ENCODE data around the gene RDH5.
"Not testable (repeated sequence)": the region's sequence is repeated elsewhere in the genome, so short reads cannot be mapped to it uniquely, and the experiment has no call there.

RDH5 gene

DNA sequence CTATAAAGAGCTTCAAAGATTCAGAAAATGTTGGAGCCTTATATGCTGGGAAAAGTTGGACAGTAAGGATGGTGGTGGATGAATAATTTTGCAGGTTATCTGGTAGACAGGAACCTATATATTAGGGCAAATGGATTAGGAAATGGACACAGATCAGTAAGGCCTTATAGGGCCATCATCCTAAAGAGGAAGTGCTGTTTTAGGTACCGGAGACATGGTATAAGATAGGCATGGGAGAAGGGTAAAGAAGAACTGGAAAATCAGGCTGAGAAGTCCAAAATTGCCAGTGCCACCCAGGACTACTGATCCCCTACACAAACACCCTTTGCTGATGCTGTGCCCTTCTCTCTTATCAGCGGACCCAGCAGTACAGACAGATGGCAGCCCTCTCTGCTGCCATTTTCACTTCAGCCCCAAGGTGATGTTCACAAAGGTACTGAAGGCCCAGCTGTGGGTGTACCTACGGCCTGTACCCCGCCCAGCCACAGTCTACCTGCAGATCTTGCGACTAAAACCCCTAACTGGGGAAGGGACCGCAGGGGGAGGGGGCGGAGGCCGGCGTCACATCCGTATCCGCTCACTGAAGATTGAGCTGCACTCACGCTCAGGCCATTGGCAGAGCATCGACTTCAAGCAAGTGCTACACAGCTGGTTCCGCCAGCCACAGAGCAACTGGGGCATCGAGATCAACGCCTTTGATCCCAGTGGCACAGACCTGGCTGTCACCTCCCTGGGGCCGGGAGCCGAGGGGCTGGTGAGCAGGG lies 28.2 kb downstream of the RDH5 start:
- no peak for DNase-seq

DNA sequence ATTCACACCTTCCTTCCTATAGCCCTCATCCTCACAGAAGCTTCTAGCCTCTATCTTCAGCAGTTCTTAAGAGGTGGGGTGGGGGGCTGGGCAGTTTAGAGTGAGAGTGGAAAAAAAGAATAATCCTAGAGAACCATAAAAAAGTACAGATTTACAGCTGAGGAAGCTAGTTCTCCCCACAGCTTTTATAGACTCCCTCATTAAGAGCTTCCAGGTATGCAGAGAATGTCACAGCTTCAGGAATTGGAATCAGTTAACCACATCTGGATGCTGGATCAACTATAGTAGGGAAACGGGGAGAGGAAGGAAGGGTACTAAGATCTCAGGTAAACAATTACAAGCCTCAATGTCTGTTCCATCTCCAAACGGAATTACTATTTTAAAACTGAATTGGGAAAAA lies 35.1 kb downstream of the RDH5 start:
- no peak for DNase-seq

DNA sequence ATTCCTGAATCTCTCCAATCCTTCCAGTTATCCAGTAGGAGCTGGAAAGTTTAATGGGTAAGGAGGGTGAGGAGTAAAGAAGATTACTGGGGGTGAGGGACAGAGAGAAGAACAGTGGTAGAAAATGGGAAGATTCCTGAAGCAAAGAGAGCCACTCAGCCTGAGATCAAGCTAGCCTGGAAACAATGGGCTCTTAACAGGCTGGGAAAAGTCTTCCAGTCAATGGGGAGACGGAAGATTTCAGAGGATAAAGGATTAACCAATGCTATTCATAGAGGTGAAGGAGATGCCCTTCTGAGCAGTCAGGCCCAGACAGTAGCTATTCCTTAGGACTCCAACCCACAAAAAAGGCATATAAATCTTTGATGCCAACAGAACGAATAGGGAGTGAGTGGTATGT lies 37.5 kb downstream of the RDH5 start:
- DNase-seq, result no peak

DNA sequence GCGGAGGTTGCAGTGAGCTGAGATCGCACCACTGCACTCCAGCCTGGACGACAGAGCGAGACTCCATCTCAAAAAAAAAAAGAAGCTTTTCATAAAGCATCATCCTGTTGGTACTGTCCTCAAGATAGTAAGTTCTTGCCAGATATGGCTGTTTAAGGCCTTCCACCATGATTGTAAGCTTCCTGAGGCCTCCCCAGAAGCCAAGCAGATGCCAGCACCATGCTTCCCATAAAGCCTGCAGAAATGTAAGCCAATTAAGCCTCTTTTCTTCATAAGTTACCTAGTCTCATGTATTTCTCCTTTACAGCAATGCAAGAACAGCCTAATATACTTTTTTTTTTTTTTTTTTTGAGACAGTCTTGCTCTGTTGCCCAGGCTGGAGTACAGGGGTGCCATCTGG lies 38.4 kb downstream of the RDH5 start:
- not testable (repeated sequence) for DNase-seq

DNA sequence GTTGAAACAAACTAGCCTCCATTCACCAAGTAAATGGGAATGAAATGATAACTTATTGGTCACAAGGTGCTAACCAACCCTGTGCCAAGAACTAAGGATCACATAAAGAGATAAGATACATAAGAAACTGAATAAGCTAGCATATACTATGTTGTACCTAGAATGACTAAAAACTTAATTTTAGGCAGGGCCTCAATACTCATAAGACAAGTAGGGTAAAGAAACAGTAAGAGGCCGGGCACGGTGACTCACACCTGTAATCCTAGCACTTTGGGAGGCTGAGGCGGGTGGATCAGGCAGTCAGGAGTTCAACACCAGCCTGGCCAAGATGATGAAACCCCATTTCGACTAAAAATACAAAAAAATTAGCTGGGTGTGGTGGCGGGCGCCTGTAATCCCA lies 40.5 kb downstream of the RDH5 start:
- no peak for DNase-seq

DNA sequence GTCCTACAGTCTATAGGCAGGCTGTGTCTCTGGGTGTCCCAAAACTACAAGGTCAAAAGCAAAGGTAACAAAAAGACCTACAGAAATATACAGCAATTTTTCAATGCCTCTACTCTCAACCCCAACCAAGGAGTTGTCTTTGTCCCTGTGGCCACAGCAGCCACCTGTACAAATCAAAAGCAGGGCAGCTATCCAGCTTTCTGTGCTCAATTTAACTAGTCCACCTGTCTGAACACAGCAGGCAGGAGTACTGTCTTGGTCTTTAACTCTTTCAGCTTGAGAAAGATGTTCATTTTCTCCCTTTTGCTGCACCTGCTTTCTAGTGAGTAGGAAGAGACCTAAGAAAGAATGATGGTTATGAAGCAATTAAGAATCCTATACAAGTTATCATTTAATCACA lies 42.5 kb downstream of the RDH5 start:
- no peak for DNase-seq

DNA sequence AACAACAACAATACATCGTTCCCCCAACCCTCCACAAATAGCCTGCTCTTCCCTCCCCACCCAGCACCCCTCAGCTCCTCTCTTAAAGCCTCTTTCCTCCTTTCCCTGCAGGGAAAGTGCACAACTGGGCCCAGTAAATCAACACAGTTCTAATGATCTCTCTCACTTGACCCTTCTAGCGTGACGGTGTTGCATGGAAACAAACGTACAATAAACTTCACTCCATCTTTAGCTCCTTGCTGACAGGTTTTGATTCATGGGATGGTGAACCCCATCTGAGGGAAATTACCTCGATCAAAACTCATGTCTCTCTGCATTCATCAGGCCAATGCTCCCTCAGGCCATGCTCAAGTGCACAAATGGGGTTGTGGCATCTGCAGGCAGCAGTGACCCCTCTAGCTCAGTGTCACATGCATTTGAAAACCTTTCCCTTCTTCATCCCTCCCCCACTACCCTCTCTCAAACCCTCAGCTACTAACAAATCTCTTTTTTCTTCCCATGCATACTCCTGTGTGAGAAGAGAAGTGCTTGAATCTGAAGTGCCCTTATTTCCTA lies 45.6 kb downstream of the RDH5 start:
- DNase-seq, result no peak

DNA sequence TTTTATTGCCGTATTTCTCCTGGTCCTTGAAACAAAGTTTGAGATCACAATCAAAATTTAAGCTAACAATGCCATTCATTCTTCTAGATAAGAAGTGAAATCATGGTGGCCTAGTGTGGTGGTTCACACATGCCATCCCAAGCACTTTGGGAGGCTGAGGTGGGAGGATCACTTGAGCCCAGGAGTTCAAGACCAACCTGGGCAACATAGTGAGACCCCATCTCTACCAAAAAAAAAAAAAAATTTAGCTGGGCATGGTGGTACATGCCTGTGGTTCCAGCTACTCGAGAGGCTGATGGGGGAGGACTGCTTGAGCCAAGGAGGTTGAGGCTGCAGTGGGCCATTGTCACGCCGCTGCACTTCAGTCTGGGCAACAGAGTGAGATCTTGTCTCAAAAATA lies 47.0 kb downstream of the RDH5 start:
- no peak for DNase-seq

DNA sequence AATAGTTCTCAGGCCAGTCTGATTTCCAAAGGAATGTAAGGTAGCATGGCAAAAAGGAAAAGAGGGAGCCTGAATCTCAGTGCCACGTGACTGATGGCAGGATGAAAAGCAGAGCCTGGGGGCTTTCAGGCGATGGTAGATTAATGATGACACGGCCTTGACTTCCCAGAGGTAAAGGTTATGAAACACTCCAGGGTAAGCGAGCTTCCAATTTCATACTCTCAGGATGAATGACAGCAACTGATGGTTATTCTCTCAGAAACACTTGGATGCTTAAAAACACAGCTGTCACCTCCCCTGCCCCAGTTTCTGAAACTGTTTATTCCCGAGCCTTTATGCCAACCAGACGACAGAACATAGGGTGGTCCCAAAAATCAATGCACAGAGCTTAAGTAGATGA lies 51.5 kb downstream of the RDH5 start:
- DNase-seq, result no peak

Data from fibroblast of skin of right quadriceps (primary cell).